Smooth muscle cell (in vitro differentiated cells): ENCODE measurements around the gene GNB1L. TPM values are rescaled to one million over a fixed set of nuclear protein-coding genes. Genes with fewer than 3 reads are reported as not detected.

Experiments used
- DNase-seq: peaks from one replicate; lab custom pipeline; 2025; ENCODE audit not compliant: unreplicated experiment; lab: John Stamatoyannopoulos, UW
- H2AFZ ChIP-seq: fragments of 200-600 bp; sonication (generic); 2 replicates; pipeline ENCODE4 v1.6.0; 2016; ENCODE audit warnings: antibody characterized with exemption, low read depth, mild to moderate bottlenecking
- H3F3A ChIP-seq: fragments of 200-600 bp; sonication (generic); 2 replicates; pipeline ENCODE4 v1.6.0; 2017; ENCODE audit warnings: antibody characterized with exemption, low read depth
- H3K27ac ChIP-seq: fragments of 200-600 bp; sonication (generic); 2 replicates; pipeline ENCODE4 v1.5.1; 2016; ENCODE audit warnings: low read depth, mild to moderate bottlenecking
- H3K27me3 ChIP-seq: fragments of 200-600 bp; sonication (generic); 2 replicates; pipeline ENCODE4 v1.6.1; 2016; ENCODE audit warnings: low read depth, mild to moderate bottlenecking
- H3K36me3 ChIP-seq: fragments of 200-600 bp; sonication (generic); 2 replicates; pipeline ENCODE4 v1.5.1; 2016; ENCODE audit warnings: low read depth
- H3K4me1 ChIP-seq: fragments of 200-600 bp; sonication (generic); 2 replicates; pipeline ENCODE4 v1.5.1; 2016; ENCODE audit warnings: low read depth
- H3K4me2 ChIP-seq: fragments of 200-600 bp; sonication (generic); 2 replicates; pipeline ENCODE4 v1.6.0; 2016; ENCODE audit warnings: mild to moderate bottlenecking
- H3K4me3 ChIP-seq: fragments of 200-600 bp; sonication (generic); 2 replicates; pipeline ENCODE4 v1.5.1; 2016; ENCODE audit warnings: mild to moderate bottlenecking
- H3K79me2 ChIP-seq: fragments of 200-600 bp; sonication (generic); 2 replicates; pipeline ENCODE4 v1.6.0; 2016; ENCODE audit warnings: low read depth, mild to moderate bottlenecking
- H3K9ac ChIP-seq: fragments of 200-600 bp; sonication (generic); 2 replicates; pipeline ENCODE4 v1.6.0; 2016; ENCODE audit warnings: low read depth
- H3K9me3 ChIP-seq: fragments of 200-600 bp; sonication (generic); replicated peaks from 2 replicates; pipeline ENCODE4 v1.5.1; 2016; ENCODE audit warnings: low read depth
- H4K20me1 ChIP-seq: fragments of 200-600 bp; sonication (generic); 2 replicates; pipeline ENCODE4 v1.6.0; 2016; ENCODE audit warnings: low read depth
- CTCF ChIP-seq: fragments of 200-600 bp; sonication (generic); IDR thresholded peaks from 2 replicates; pipeline ENCODE4 v1.5.1; 2017; ENCODE audit warnings: borderline replicate concordance, mild to moderate bottlenecking, antibody characterized with exemption; ENCODE audit not compliant: insufficient read depth, poor library complexity, severe bottlenecking
- WGBS: methylation state at CpG from one replicate; pipeline ENCODE4 v1.1.7; 2016; ENCODE audit warnings: low lambda C conversion rate; 5-methylcytosine and 5-hydroxymethylcytosine counted together
- polyA plus RNA-seq: library from polyadenylated mRNA; unstranded; fragments of >200 nt; fragmentation: Nextera tagmentation; extraction: Ambion mirVana; gene quantifications from 2 replicates; pipeline ENCODE4 v1.2.1, GENCODE V29; 2016
- total RNA-seq: library from RNA; depleted of rRNA; stranded (reverse); fragments of >200 nt; gene quantifications from 2 replicates; pipeline ENCODE4 v1.2.3, GENCODE V29; 2014

GNB1L gene
- total and polyA plus RNA-seq, 2 experiments from 2014 or later = 4.1 to 7.4 TPM

- Histone ChIP-seq H3K4me2 (no peak overlapping the region), H3K4me1 (no peaks in the 10 kb centered on the region), H3K27me3 (peaks cover 5% of the 10 kb centered on the region), H3K79me2 (no peaks in the 10 kb centered on the region), H3F3A (no peaks in the 10 kb centered on the region), H3K4me3 (no peak overlapping the region), H3K9ac (no peak overlapping the region), H4K20me1 (no peaks in the 10 kb centered on the region), H3K36me3 (no peaks in the 10 kb centered on the region), H3K27ac (no peak overlapping the region), H3K9me3 (no peaks in the 10 kb centered on the region), H2AFZ (no peak overlapping the region)
- WGBS = 89% methylated on average over 7 of the region's 7 CpGs
- TF ChIP-seq CTCF = no peak
- DNase-seq = no peak
These were observed 120.5 kb downstream of the GNB1L start for GRCh38 chr22:19734163-19734562.

- no peaks in the 10 kb centered on the region for H3F3A ChIP-seq
- H3K79me2 ChIP-seq = no peaks in the 10 kb centered on the region
- 89% methylated on average over 5 of the region's 5 CpGs for WGBS
- H2AFZ ChIP-seq = no peak overlapping the region
- no peaks in the 10 kb centered on the region for H4K20me1 ChIP-seq
- H3K4me2 ChIP-seq = no peak overlapping the region
- no peaks in the 10 kb centered on the region for H3K36me3 ChIP-seq
- H3K27me3 ChIP-seq = peaks cover 5% of the 10 kb centered on the region
- H3K4me1 ChIP-seq = no peaks in the 10 kb centered on the region
- H3K27ac ChIP-seq = no peak overlapping the region
- no peak overlapping the region for H3K9ac ChIP-seq
- no peak overlapping the region for H3K4me3 ChIP-seq
- no peak for TF ChIP-seq CTCF
- no peak for DNase-seq
- no peaks in the 10 kb centered on the region for H3K9me3 ChIP-seq
These were observed 120.9 kb downstream of the GNB1L start for GRCh38 chr22:19733755-19734154.

Other genes with a start within 250 kb of the GNB1L start
- 19.9 and 26.6 TPM in 2 replicates for gene SEPTIN5, start 140.4 kb downstream of the GNB1L start, total RNA-seq
- 41.5 and 64.1 TPM in 2 replicates for gene SEPTIN5, start 140.4 kb downstream of the GNB1L start, polyA plus RNA-seq
- 0.94 and 3.0 TPM in 2 replicates for gene GP1BB, start 131.3 kb downstream of the GNB1L start, total RNA-seq
- gene GP1BB, start 131.3 kb downstream of the GNB1L start, polyA plus RNA-seq = 6.7 and 9.7 TPM in 2 replicates
- gene TBX1, start 94.1 kb downstream of the GNB1L start, total RNA-seq = not detected in 2 replicates
- gene TBX1, start 94.1 kb downstream of the GNB1L start, polyA plus RNA-seq = not detected in 2 replicates
- 3.8 and 7.3 TPM in 2 replicates for gene RTL10, start within 50 bp of the GNB1L start, total RNA-seq
- 7.5 TPM in 2 replicates for gene RTL10, start within 50 bp of the GNB1L start, polyA plus RNA-seq
- gene COMT, start 86.9 kb upstream of the GNB1L start, total RNA-seq = 4.1 and 9.9 TPM in 2 replicates
- gene COMT, start 86.9 kb upstream of the GNB1L start, polyA plus RNA-seq = 6.2 and 34.1 TPM in 2 replicates
- 0.36 TPM in 1 of 2 replicates, not detected in the other for gene TXNRD2, start 86.9 kb upstream of the GNB1L start, total RNA-seq
- gene TXNRD2, start 86.9 kb upstream of the GNB1L start, polyA plus RNA-seq = 0.99 and 3.2 TPM in 2 replicates
- 7.1 and 10.6 TPM in 2 replicates for gene ARVCF, start 161.9 kb upstream of the GNB1L start, total RNA-seq
- 5.4 and 11.1 TPM in 2 replicates for gene ARVCF, start 161.9 kb upstream of the GNB1L start, polyA plus RNA-seq
- gene TANGO2, start 166.2 kb upstream of the GNB1L start, total RNA-seq = 10.8 and 13.1 TPM in 2 replicates
- 14.7 and 20.4 TPM in 2 replicates for gene TANGO2, start 166.2 kb upstream of the GNB1L start, polyA plus RNA-seq
- 9.7 and 10.3 TPM in 2 replicates for gene DGCR8, start 225.4 kb upstream of the GNB1L start, total RNA-seq
- 6.5 and 14.6 TPM in 2 replicates for gene DGCR8, start 225.4 kb upstream of the GNB1L start, polyA plus RNA-seq